Measurements from ENCODE around the gene ZBTB24. TPM values are rescaled to one million over a fixed set of nuclear protein-coding genes. Genes with fewer than 3 reads are reported as not detected.

Gene ZBTB24
- total RNA-seq, 1 donor from 2014 or later = 8.5 TPM

GRCh38 chr6:109434456-109434855, 48.6 kb downstream of the ZBTB24 start:
- ATAC-seq (peak; percentile 71), DNase-seq (no peak)
- intact Hi-C loops (cut with DNase I) = no loop called here
- H3K4me1 ChIP-seq = no peaks in the 10 kb centered on the region
- no peak overlapping the region for H3K4me3 ChIP-seq
- no peak for TF ChIP-seq CTCF (IDR thresholded peaks at IDR 0.05)
- H3K27ac ChIP-seq = no peak overlapping the region
- H3K27me3 ChIP-seq = no peaks in the 10 kb centered on the region
- no peaks in the 10 kb centered on the region for H3K9me3 ChIP-seq
- H3K36me3 ChIP-seq = no peaks in the 10 kb centered on the region

GRCh38 chr6:109429496-109429895, 53.5 kb downstream of the ZBTB24 start:
- no peak overlapping the region for H3K27ac ChIP-seq
- H3K4me3 ChIP-seq = no peak overlapping the region
- no peak for TF ChIP-seq CTCF (IDR thresholded peaks at IDR 0.05)
- H3K4me1 ChIP-seq = no peaks in the 10 kb centered on the region
- DNase-seq (no peak), ATAC-seq (no peak)
- no peaks in the 10 kb centered on the region for H3K36me3 ChIP-seq
- H3K27me3 ChIP-seq = no peaks in the 10 kb centered on the region
- H3K9me3 ChIP-seq = no peaks in the 10 kb centered on the region
- intact Hi-C loops (cut with DNase I) = no loop called here

GRCh38 chr6:109428889-109429477, 54.0 kb downstream of the ZBTB24 start:
- Histone ChIP-seq H3K4me1 (no peaks in the 10 kb centered on the region), H3K9me3 (no peaks in the 10 kb centered on the region), H3K36me3 (no peaks in the 10 kb centered on the region), H3K27ac (no peak overlapping the region), H3K4me3 (no peak overlapping the region), H3K27me3 (no peaks in the 10 kb centered on the region)
- no peak for TF ChIP-seq CTCF (IDR thresholded peaks at IDR 0.05)
- DNase-seq (no peak), ATAC-seq (no peak)
- intact Hi-C loops (cut with DNase I) = no loop called here

GRCh38 chr6:109424946-109425345, 58.1 kb downstream of the ZBTB24 start:
- no peak overlapping the region for H3K4me3 ChIP-seq
- no peaks in the 10 kb centered on the region for H3K9me3 ChIP-seq
- no peak for TF ChIP-seq CTCF (IDR thresholded peaks at IDR 0.05)
- ATAC-seq (no peak), DNase-seq (no peak)
- intact Hi-C loops (cut with DNase I) = no loop called here
- no peaks in the 10 kb centered on the region for H3K4me1 ChIP-seq
- no peaks in the 10 kb centered on the region for H3K27me3 ChIP-seq
- H3K36me3 ChIP-seq = no peaks in the 10 kb centered on the region
- H3K27ac ChIP-seq = no peak overlapping the region

- Histone ChIP-seq H3K9me3 (no peaks in the 10 kb centered on the region), H3K4me1 (no peaks in the 10 kb centered on the region), H3K27ac (no peak overlapping the region), H3K27me3 (no peaks in the 10 kb centered on the region), H3K36me3 (no peaks in the 10 kb centered on the region), H3K4me3 (no peak overlapping the region)
- TF ChIP-seq CTCF (IDR thresholded peaks at IDR 0.05) = no peak
- no peak for ATAC-seq
- intact Hi-C loops (cut with DNase I) = no loop called here
- DNase-seq = no peak
Observed at GRCh38 chr6:109421184-109421583, 61.8 kb downstream of the ZBTB24 start.

- H3K4me3 ChIP-seq = no peak overlapping the region
- DNase-seq (no peak), ATAC-seq (no peak)
- H3K27me3 ChIP-seq = no peaks in the 10 kb centered on the region
- no peaks in the 10 kb centered on the region for H3K9me3 ChIP-seq
- no peaks in the 10 kb centered on the region for H3K36me3 ChIP-seq
- H3K27ac ChIP-seq = no peak overlapping the region
- TF ChIP-seq CTCF (IDR thresholded peaks at IDR 0.05) = no peak
- no peaks in the 10 kb centered on the region for H3K4me1 ChIP-seq
- intact Hi-C loops (cut with DNase I) = no loop called here
Observed at GRCh38 chr6:109420751-109421150, 62.3 kb downstream of the ZBTB24 start.
